ENCODE results near the gene PLAAT1.

The PLAAT1 gene

DNA sequence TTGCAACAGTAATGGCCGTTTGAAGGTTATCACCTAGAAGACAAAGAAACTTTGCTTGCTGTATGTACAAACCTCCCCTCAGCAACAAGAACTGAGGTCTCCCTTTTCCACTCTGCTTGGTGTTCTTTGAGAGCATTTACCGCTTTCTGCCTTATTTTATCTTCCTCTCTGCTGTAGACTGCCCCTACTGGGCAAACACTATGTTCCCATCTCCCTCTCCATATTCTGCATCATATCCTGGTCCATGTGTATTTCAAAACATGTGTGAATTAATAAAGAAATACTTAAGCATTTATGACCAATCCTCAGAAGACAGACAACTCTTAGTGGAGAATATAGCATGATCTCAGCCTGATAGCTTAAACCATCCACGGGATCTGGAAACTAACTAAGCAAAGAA lies 73.1 kb downstream of the PLAAT1 start:
- no peaks in the 10 kb centered on the region for H3K36me3 ChIP-seq (ENCODE audit: insufficient read depth, insufficient read length, low read length)
- no peaks in the 10 kb centered on the region for H3K9me3 ChIP-seq (ENCODE audit: insufficient read depth, low read length)
- H3K4me1 ChIP-seq (ENCODE audit: insufficient read depth, insufficient read length), result no peaks in the 10 kb centered on the region
- TF ChIP-seq ZNF274 (IDR thresholded peaks at IDR 0.05; ENCODE audit: low read depth, low read length) (no peak), SUZ12 (IDR thresholded peaks at IDR 0.05; ENCODE audit: extremely low read depth, insufficient read depth, insufficient read length) (no peak), YY1 (IDR thresholded peaks at IDR 0.05; ENCODE audit: insufficient read depth, insufficient read length) (no peak)
- no peak overlapping the region for H3K4me3 ChIP-seq (ENCODE audit: insufficient read length, low read depth)
- no peak overlapping the region for H3K9ac ChIP-seq (ENCODE audit: insufficient read length, low read depth)
- DNase-seq (ENCODE audit: low read depth, low spot score), result no peak
- H3K27me3 ChIP-seq (ENCODE audit: insufficient read depth, insufficient read length), result no peaks in the 10 kb centered on the region

DNA sequence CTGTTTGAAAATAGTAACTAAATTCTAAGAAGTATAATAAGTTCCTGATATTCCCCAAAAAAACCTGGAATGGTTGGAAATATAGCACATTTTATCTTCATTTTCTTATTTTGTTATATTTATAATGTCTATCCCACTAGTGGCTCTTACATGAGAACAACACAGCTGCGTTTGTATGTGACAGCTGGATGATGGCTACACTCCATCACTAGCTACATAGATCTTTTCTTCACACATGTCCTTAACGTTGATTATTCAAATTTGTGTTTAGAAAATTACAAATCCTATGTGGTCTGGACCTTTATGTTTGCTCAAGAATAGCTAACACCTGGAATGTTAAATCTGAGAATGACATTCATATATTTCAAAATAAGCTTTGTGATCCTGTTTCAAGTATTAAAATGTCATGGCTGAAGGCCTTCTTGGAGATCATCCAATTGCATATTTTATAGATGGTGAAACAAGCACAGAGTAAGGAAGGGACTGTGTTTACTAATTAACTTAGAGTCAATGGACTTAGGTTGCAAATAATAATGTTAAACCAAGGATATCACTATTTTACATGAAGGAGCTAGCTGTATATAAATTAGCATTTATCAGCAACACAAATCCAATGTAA lies 76.8 kb downstream of the PLAAT1 start:
- DNase-seq (ENCODE audit: low read depth, low spot score), result no peak
- Histone ChIP-seq H3K36me3 (ENCODE audit: insufficient read depth, insufficient read length, low read length) (no peaks in the 10 kb centered on the region), H3K9me3 (ENCODE audit: insufficient read depth, low read length) (no peaks in the 10 kb centered on the region), H3K9ac (ENCODE audit: insufficient read length, low read depth) (no peak overlapping the region), H3K27me3 (ENCODE audit: insufficient read depth, insufficient read length) (no peaks in the 10 kb centered on the region), H3K4me1 (ENCODE audit: insufficient read depth, insufficient read length) (no peaks in the 10 kb centered on the region), H3K4me3 (ENCODE audit: insufficient read length, low read depth) (no peak overlapping the region)
- no peak for TF ChIP-seq ZNF274 (IDR thresholded peaks at IDR 0.05; ENCODE audit: low read depth, low read length)
- no peak for TF ChIP-seq YY1 (IDR thresholded peaks at IDR 0.05; ENCODE audit: insufficient read depth, insufficient read length)
- no peak for TF ChIP-seq SUZ12 (IDR thresholded peaks at IDR 0.05; ENCODE audit: extremely low read depth, insufficient read depth, insufficient read length)

All from NT2/D1 (cell line).